CD1c-positive myeloid dendritic cell (primary cell): ENCODE measurements around the gene SGK2.
"Not testable (repeated sequence)": the region's sequence is repeated elsewhere in the genome, so short reads cannot be mapped to it uniquely, and the experiment has no call there.

Experiments used
- DNase-seq: peaks from one replicate; pipeline ENCODE4 v3.0.0-alpha.2; 2016; ENCODE audit errors: extremely low spot score

The SGK2 gene

GRCh38 chr20:43601960-43602359 is 43.1 kb downstream of the SGK2 start:
- DNase-seq: not testable (repeated sequence)

GRCh38 chr20:43603124-43603523 is 44.3 kb downstream of the SGK2 start:
- DNase-seq: no peak

GRCh38 chr20:43605715-43606114 is 46.9 kb downstream of the SGK2 start:
- DNase-seq: no peak

GRCh38 chr20:43607278-43607677 is 48.5 kb downstream of the SGK2 start:
- DNase-seq: not testable (repeated sequence)

GRCh38 chr20:43631598-43631997 is 72.8 kb downstream of the SGK2 start:
- no peak for DNase-seq
